Measurements from ENCODE around the gene AMPD2. TPM values are rescaled to one million over a fixed set of nuclear protein-coding genes. Genes with fewer than 3 reads are reported as not detected.

AMPD2 gene
- total and polyA plus RNA-seq, 9 of the 15 experiments (the other 6 are each of a cell fraction or from before 2014, with no cell fraction given) = 2.0 to 77.7 (median 28.2) TPM

- TF ChIP-seq IRF9 (tag; IDR thresholded peaks at IDR 0.05) (no peak), FOXP1 (CRISPR knock-in tag; IDR thresholded peaks at IDR 0.05) (peak; percentile 96), KDM5B (IDR thresholded peaks at IDR 0.05; ENCODE audit: insufficient replicate concordance, low read depth, low read length) (peak; percentile 81), FOXM1 (IDR thresholded peaks at IDR 0.05; ENCODE audit: low read depth) (no peak), FOXM1 (CRISPR knock-in tag; IDR thresholded peaks at IDR 0.05; ENCODE audit: low read depth) (peak; percentile 36; the same call in 1 of the 2 replicates), RAD21 (CRISPR knock-in tag; conservative IDR thresholded peaks at IDR 0.05 in 1 of 2, IDR thresholded peaks at IDR 0.05 in 1 of 2) (no peak), ZBTB11 (CRISPR knock-in tag; IDR thresholded peaks at IDR 0.05) (peak in 2 of 3 experiments; percentile 4 to 33; a peak in 1 of 6 replicates), CCAR2 (IDR thresholded peaks at IDR 0.05; ENCODE audit: low read depth, low read length) (no peak), ZZZ3 (IDR thresholded peaks at IDR 0.05) (no peak), TAF15 (IDR thresholded peaks at IDR 0.05; ENCODE audit: low read depth, low read length) (no peak), MED1 (CRISPR knock-in tag; IDR thresholded peaks at IDR 0.05; ENCODE audit: borderline replicate concordance) (no peak), RERE (CRISPR knock-in tag; IDR thresholded peaks at IDR 0.05; ENCODE audit: borderline replicate concordance) (no peak)
Observed at GRCh38 chr1:109619576-109620400, at the start of gene AMPD2, which contains the start of gene GNAT2 (continued).
